Trophoblast cell (in vitro differentiated cells and primary cell): ENCODE data around the gene IL17F.

Experiments used
- DNase-seq, 2 donors: peaks; one replicate each; pipeline ENCODE4 v3.0.0-alpha.2; 2016
- H2AFZ ChIP-seq: 2 replicates; pipeline ENCODE4 v1.6.1; 2013; ENCODE audit warnings: low read length, moderate library complexity, mild to moderate bottlenecking; ENCODE audit not compliant: insufficient read depth, poor library complexity
- H2AK5ac ChIP-seq: 2 replicates; pipeline ENCODE4 v1.6.1; 2013; ENCODE audit warnings: mild to moderate bottlenecking, low read length
- H2BK120ac ChIP-seq: 2 replicates; pipeline ENCODE4 v1.6.1; 2013; ENCODE audit warnings: low read length, mild to moderate bottlenecking, moderate library complexity; ENCODE audit not compliant: insufficient read depth, poor library complexity
- H2BK12ac ChIP-seq: 2 replicates; pipeline ENCODE4 v1.6.1; 2013; ENCODE audit warnings: mild to moderate bottlenecking, low read length, moderate library complexity
- H2BK5ac ChIP-seq: 2 replicates; pipeline ENCODE4 v1.6.1; 2013; ENCODE audit warnings: low read length, low read depth, moderate library complexity, mild to moderate bottlenecking; ENCODE audit not compliant: poor library complexity
- H3K14ac ChIP-seq: 2 replicates; pipeline ENCODE4 v1.6.1; 2013; ENCODE audit warnings: mild to moderate bottlenecking, low read length
- H3K18ac ChIP-seq: 2 replicates; pipeline ENCODE4 v1.6.1; 2013; ENCODE audit warnings: mild to moderate bottlenecking, low read length
- H3K23ac ChIP-seq: 2 replicates; pipeline ENCODE4 v1.6.1; 2013; ENCODE audit warnings: low read length
- H3K27ac ChIP-seq: 2 replicates; pipeline ENCODE4 v1.5.1; 2013; ENCODE audit warnings: low read depth, mild to moderate bottlenecking, inconsistent platforms, low read length, moderate library complexity
- H3K27me3 ChIP-seq: 2 replicates; pipeline ENCODE4 v1.6.1; 2013; ENCODE audit warnings: inconsistent platforms, mild to moderate bottlenecking, low read length, moderate library complexity; ENCODE audit not compliant: insufficient read depth
- H3K36me3 ChIP-seq, 2 experiments: 1 replicate in 1 of 2; 2 replicates in 1 of 2; pipeline ENCODE4 v1.6.1; 2013; ENCODE audit warnings: low read length in 2 of 2, mild to moderate bottlenecking in 2 of 2, moderate library complexity in 1 of 2; ENCODE audit not compliant: insufficient read depth in 2 of 2, control insufficient read depth in 1 of 2
- H3K4ac ChIP-seq: 2 replicates; pipeline ENCODE4 v1.6.1; 2013; ENCODE audit warnings: low read depth, mild to moderate bottlenecking, low read length, moderate library complexity
- H3K4me1 ChIP-seq, 2 experiments: 1 replicate in 1 of 2; 2 replicates in 1 of 2; pipeline ENCODE4 v1.6.1; 2013; ENCODE audit warnings: low read length in 2 of 2, mild to moderate bottlenecking in 2 of 2, moderate library complexity in 1 of 2; ENCODE audit not compliant: insufficient read depth in 2 of 2, control insufficient read depth in 1 of 2
- H3K4me2 ChIP-seq: 2 replicates; pipeline ENCODE4 v1.6.1; 2013; ENCODE audit warnings: inconsistent platforms, mild to moderate bottlenecking, low read length, moderate library complexity
- H3K4me3 ChIP-seq: 2 replicates; pipeline ENCODE4 v1.5.1; 2013; ENCODE audit warnings: mild to moderate bottlenecking, low read depth, low read length, inconsistent platforms
- H3K79me1 ChIP-seq: one replicate; pipeline ENCODE4 v1.6.1; 2013; ENCODE audit warnings: low read length
- H3K79me2 ChIP-seq: 2 replicates; pipeline ENCODE4 v1.6.1; 2013; ENCODE audit warnings: low read length, mild to moderate bottlenecking; ENCODE audit not compliant: control insufficient read depth, insufficient read depth, poor library complexity
- H3K9ac ChIP-seq: 2 replicates; pipeline ENCODE4 v1.6.1; 2013; ENCODE audit warnings: mild to moderate bottlenecking, low read length
- H3K9me3 ChIP-seq: 2 replicates; pipeline ENCODE4 v1.6.1; 2013; ENCODE audit warnings: low read depth, mild to moderate bottlenecking, control low read depth, inconsistent platforms, low read length; ENCODE audit not compliant: insufficient read depth
- H4K12ac ChIP-seq: 2 replicates; pipeline ENCODE4 v1.6.1; 2013; ENCODE audit warnings: low read depth, mild to moderate bottlenecking, low read length, moderate library complexity
- H4K8ac ChIP-seq: 2 replicates; pipeline ENCODE4 v1.6.1; 2013; ENCODE audit warnings: low read depth, mild to moderate bottlenecking, low read length, moderate library complexity
- H4K91ac ChIP-seq: one replicate; pipeline ENCODE4 v1.6.1; 2013; ENCODE audit warnings: low read depth, mild to moderate bottlenecking, low read length, moderate library complexity
- WGBS: extraction: QIAGEN DNeasy Blood & Tissue Kit; methylation state at CpG from one replicate; pipeline ENCODE4 v1.1.7; 2013; ENCODE audit warnings: missing lambda C conversion rate; ENCODE audit not compliant: insufficient read length, insufficient coverage; ENCODE audit errors: extremely low coverage; 5-methylcytosine and 5-hydroxymethylcytosine counted together

The IL17F gene

DNA sequence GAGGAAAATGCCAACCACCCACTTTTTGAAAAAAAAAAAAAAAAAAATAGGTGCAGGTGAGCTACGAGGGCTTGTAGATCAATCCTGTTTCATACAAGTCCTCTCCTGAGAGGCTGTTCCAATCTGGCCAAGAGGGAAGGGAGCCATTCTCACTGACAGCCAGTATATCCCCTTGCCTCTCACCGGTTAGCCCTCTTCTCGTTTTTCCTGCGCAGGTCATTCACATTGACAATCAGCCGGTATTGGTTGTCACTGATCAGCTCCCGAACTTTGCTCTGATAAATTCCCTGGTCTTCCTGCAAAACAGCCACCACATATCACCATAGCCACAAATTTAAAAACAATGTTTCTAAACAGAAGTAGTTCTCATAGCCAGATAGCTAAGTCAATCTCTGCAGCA, 38.8 kb upstream of the IL17F start:
- no peak overlapping the region for H4K12ac ChIP-seq
- WGBS, result no CpG with 5 or more reads among the region's 6 CpGs
- no peak overlapping the region for H3K27ac ChIP-seq
- no peak overlapping the region for H2BK5ac ChIP-seq
- H3K27me3 ChIP-seq, result no peaks in the 10 kb centered on the region
- peaks cover 2 to 3% of the 10 kb centered on the region in 2 experiments for H3K4me1 ChIP-seq
- DNase-seq, result no peak
- peaks cover 3% of the 10 kb centered on the region for H3K79me1 ChIP-seq
- H3K9ac ChIP-seq, result no peak overlapping the region
- no peak overlapping the region for H2BK12ac ChIP-seq
- peak overlapping the region; percentile 32 for H3K4me2 ChIP-seq
- no peak overlapping the region for H3K18ac ChIP-seq
- H3K9me3 ChIP-seq, result no peaks in the 10 kb centered on the region
- H2AFZ ChIP-seq, result no peak overlapping the region
- H3K4ac ChIP-seq, result peak overlapping the region; percentile 96
- peaks cover 4% of the 10 kb centered on the region for H3K79me2 ChIP-seq
- H2AK5ac ChIP-seq, result no peak overlapping the region
- no peak overlapping the region for H4K91ac ChIP-seq
- H4K8ac ChIP-seq, result no peak overlapping the region
- no peak overlapping the region for H2BK120ac ChIP-seq
- H3K4me3 ChIP-seq, result no peak overlapping the region
- no peak overlapping the region for H3K23ac ChIP-seq
- no peak overlapping the region for H3K14ac ChIP-seq
- peaks cover 12 to 25% of the 10 kb centered on the region in 2 experiments for H3K36me3 ChIP-seq

GRCh38 chr6:52276130-52276529, 31.8 kb upstream of the IL17F start:
- no peak overlapping the region for H2BK120ac ChIP-seq
- H4K91ac ChIP-seq, result no peak overlapping the region
- H3K4ac ChIP-seq, result no peak overlapping the region
- H2AFZ ChIP-seq, result no peak overlapping the region
- no peak overlapping the region for H2BK12ac ChIP-seq
- DNase-seq, result no peak
- H3K14ac ChIP-seq, result no peak overlapping the region
- H3K9me3 ChIP-seq, result peaks cover 2% of the 10 kb centered on the region
- no peak overlapping the region for H3K18ac ChIP-seq
- no peak overlapping the region for H3K4me3 ChIP-seq
- H4K8ac ChIP-seq, result no peak overlapping the region
- no peaks in the 10 kb centered on the region for H3K79me2 ChIP-seq
- H3K9ac ChIP-seq, result peak overlapping the region; percentile 79
- H3K4me2 ChIP-seq, result no peak overlapping the region
- no peaks in the 10 kb centered on the region for H3K79me1 ChIP-seq
- no CpG with 5 or more reads among the region's 10 CpGs for WGBS
- no peak overlapping the region for H3K27ac ChIP-seq
- H3K36me3 ChIP-seq, result peaks cover 26 to 55% of the 10 kb centered on the region in 2 experiments
- no peak overlapping the region for H2BK5ac ChIP-seq
- H4K12ac ChIP-seq, result no peak overlapping the region
- no peaks in the 10 kb centered on the region for H3K4me1 ChIP-seq
- H3K23ac ChIP-seq, result peak overlapping the region; percentile 90
- no peak overlapping the region for H2AK5ac ChIP-seq
- H3K27me3 ChIP-seq, result no peaks in the 10 kb centered on the region

DNA sequence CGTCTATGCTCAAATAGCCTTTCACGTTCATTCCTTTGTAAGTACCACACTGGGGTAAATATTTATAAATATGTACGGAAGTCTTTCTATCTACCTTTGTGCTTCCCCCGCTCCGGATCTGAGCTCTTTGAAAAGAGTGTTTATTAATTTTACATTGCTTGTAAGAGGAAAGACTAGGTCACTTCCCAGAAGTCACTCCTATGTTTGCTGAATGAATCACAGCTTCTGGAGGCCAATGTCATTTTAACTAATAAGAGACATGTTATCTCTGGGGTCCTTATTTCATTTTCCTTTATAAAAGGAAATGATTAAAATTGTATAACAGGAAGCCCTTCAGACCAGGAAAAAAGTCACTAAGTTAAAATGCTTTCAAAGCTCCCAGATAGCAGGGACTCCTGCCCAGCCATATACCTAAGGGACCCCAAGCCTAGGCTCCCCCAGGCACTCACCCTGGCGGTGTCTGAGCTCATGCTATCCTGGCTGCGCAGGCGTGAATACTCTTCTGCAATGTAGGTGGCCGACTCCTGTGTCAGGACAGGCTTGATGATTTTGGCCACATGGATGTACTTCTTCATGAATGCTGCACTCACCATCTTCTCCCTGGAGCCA, 27.7 kb upstream of the IL17F start:
- no peak overlapping the region for H2AK5ac ChIP-seq
- no peak overlapping the region for H3K27ac ChIP-seq
- no peak overlapping the region for H3K4me2 ChIP-seq
- no CpG with 5 or more reads among the region's 9 CpGs for WGBS
- H3K9me3 ChIP-seq, result peaks cover 2% of the 10 kb centered on the region
- H2BK5ac ChIP-seq, result no peak overlapping the region
- H4K91ac ChIP-seq, result no peak overlapping the region
- no peaks in the 10 kb centered on the region for H3K79me2 ChIP-seq
- no peak overlapping the region for H3K4ac ChIP-seq
- H3K36me3 ChIP-seq, result peaks cover 37 to 62% of the 10 kb centered on the region in 2 experiments
- H3K18ac ChIP-seq, result no peak overlapping the region
- H2BK12ac ChIP-seq, result no peak overlapping the region
- no peak overlapping the region for H2AFZ ChIP-seq
- no peak overlapping the region for H2BK120ac ChIP-seq
- DNase-seq, result no peak
- H3K79me1 ChIP-seq, result no peaks in the 10 kb centered on the region
- H3K4me1 ChIP-seq, result no peaks in the 10 kb centered on the region
- H3K9ac ChIP-seq, result no peak overlapping the region
- peak overlapping the region; percentile 12 for H4K12ac ChIP-seq
- no peak overlapping the region for H4K8ac ChIP-seq
- H3K23ac ChIP-seq, result no peak overlapping the region
- no peak overlapping the region for H3K14ac ChIP-seq
- H3K4me3 ChIP-seq, result no peak overlapping the region
- H3K27me3 ChIP-seq, result no peaks in the 10 kb centered on the region

DNA sequence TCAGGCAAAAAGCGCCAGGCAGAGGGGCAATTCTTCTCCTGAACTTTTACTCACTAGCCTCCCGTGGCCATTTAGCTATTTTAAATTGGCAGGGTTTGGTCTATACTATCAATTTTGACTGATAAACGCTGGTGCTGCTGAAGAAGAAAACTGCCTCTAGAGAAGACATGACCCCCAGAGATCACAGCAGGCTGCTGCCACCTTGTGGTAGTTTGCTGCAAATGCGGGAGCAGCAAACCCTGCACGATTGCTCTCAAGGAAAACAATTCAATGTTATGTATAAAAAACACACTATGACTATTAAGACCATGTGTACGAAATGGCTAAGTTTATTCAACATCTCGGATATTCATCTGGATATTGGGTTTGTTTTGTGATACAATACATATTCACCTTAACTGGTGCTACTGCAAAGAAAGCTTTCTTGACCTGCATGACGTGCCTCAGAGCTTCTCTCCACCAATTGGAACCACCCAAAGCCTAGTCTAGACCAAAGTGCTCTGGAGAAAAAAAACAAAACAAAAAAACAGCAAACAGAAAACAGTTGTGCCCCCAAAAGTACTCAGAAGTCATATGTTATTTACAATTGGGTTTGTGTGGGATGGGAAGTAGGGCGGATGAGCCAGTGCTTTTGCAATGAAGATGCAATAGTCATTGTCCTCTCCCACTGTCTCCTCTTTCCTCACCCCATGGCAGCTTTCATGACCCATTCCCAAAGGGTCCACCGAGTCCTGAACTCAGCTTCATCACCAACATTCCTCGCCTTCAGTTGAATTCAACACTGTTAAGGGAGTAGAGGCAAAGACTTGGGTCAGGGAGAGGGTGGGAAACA, 19.6 kb upstream of the IL17F start:
- Histone ChIP-seq H4K12ac (no peak overlapping the region), H3K4me1 (no peaks in the 10 kb centered on the region), H2BK12ac (no peak overlapping the region), H3K9ac (no peak overlapping the region), H3K18ac (no peak overlapping the region), H2AK5ac (no peak overlapping the region), H3K36me3 (peaks cover 26 to 55% of the 10 kb centered on the region in 2 experiments), H3K27ac (no peak overlapping the region), H2BK120ac (no peak overlapping the region), H3K79me1 (no peaks in the 10 kb centered on the region), H3K27me3 (no peaks in the 10 kb centered on the region), H3K4me3 (no peak overlapping the region), H2BK5ac (no peak overlapping the region), H4K91ac (no peak overlapping the region), H4K8ac (no peak overlapping the region), H3K4me2 (no peak overlapping the region), H2AFZ (no peak overlapping the region), H3K14ac (no peak overlapping the region), H3K4ac (no peak overlapping the region), H3K79me2 (no peaks in the 10 kb centered on the region), H3K9me3 (no peaks in the 10 kb centered on the region), H3K23ac (no peak overlapping the region)
- peak; percentile 49 to 82 for DNase-seq
- no CpG with 5 or more reads among the region's 11 CpGs for WGBS
